DOHH2 (cell line): Measurements from ENCODE around the gene SEMA6A.

Experiments
- H3F3A ChIP-seq: fragments of 200-600 bp; sonication (generic), shearing (Covaris generic); 2 replicates; pipeline ENCODE4 v1.6.0; 2016; ENCODE audit warnings: antibody characterized with exemption, mild to moderate bottlenecking; ENCODE audit not compliant: control insufficient read depth, insufficient read depth
- H3K27ac ChIP-seq: fragments of 200-600 bp; sonication (generic); 2 replicates; pipeline ENCODE4 v1.5.1; 2014; ENCODE audit warnings: low read depth, mild to moderate bottlenecking, low read length, moderate library complexity
- H3K27me3 ChIP-seq: fragments of 200-600 bp; sonication (generic); 2 replicates; pipeline ENCODE4 v1.6.1; 2014; ENCODE audit warnings: mild to moderate bottlenecking, low read length, mixed read lengths; ENCODE audit not compliant: control insufficient read depth
- H3K36me3 ChIP-seq: fragments of 200-600 bp; sonication (generic); 2 replicates; pipeline ENCODE4 v1.6.1; 2014; ENCODE audit warnings: mild to moderate bottlenecking, low read length, moderate library complexity, mixed read lengths; ENCODE audit not compliant: control insufficient read depth
- H3K4me1 ChIP-seq: fragments of 200-600 bp; sonication (generic); 2 replicates; pipeline ENCODE4 v1.6.1; 2014; ENCODE audit warnings: mild to moderate bottlenecking, low read length, mixed read lengths; ENCODE audit not compliant: control insufficient read depth
- H3K4me2 ChIP-seq: fragments of 200-600 bp; sonication (generic); 2 replicates; pipeline ENCODE4 v1.6.0; 2014; ENCODE audit warnings: mild to moderate bottlenecking, low read length, moderate library complexity
- H3K4me3 ChIP-seq: fragments of 200-600 bp; sonication (generic); 2 replicates; pipeline ENCODE4 v1.5.1; 2014; ENCODE audit warnings: mild to moderate bottlenecking, low read length, mixed read lengths
- H3K79me2 ChIP-seq: fragments of 200-600 bp; sonication (generic); 2 replicates; pipeline ENCODE4 v1.6.1; 2014; ENCODE audit warnings: mild to moderate bottlenecking, low read length, mixed read lengths; ENCODE audit not compliant: control insufficient read depth
- H3K9me2 ChIP-seq: fragments of 200-600 bp; sonication (generic); replicated peaks from 2 replicates; pipeline ENCODE4 v1.6.1; 2014; ENCODE audit warnings: mild to moderate bottlenecking, low read length, mixed read lengths; ENCODE audit not compliant: control insufficient read depth
- H3K9me3 ChIP-seq: fragments of 200-600 bp; sonication (generic); 2 replicates; pipeline ENCODE4 v1.6.1; 2014; ENCODE audit warnings: antibody characterized with exemption, low read length, mixed read lengths; ENCODE audit not compliant: control insufficient read depth, insufficient read depth
- H4K20me1 ChIP-seq: fragments of 200-600 bp; sonication (generic); 2 replicates; pipeline ENCODE4 v1.6.0; 2014; ENCODE audit warnings: low read depth, mild to moderate bottlenecking, antibody characterized with exemption, low read length, moderate library complexity; ENCODE audit not compliant: control insufficient read depth, insufficient read depth
- CTCF ChIP-seq: fragments of 200-600 bp; sonication (generic); IDR thresholded peaks from one replicate; pipeline ENCODE4 v1.5.1; 2014; ENCODE audit warnings: antibody characterized with exemption, mild to moderate bottlenecking, low read depth, low read length; ENCODE audit not compliant: poor library complexity, severe bottlenecking
- EZH2phosphoT487 ChIP-seq: fragments of 200-600 bp; sonication (generic); IDR thresholded peaks from 2 replicates; pipeline ENCODE4 v1.6.1; 2017; ENCODE audit warnings: borderline replicate concordance, mild to moderate bottlenecking, antibody characterized with exemption, low read length, moderate library complexity, mixed read lengths

The SEMA6A gene

GRCh38 chr5:116395226-116395625 is 179.4 kb downstream of the SEMA6A start:
- Histone ChIP-seq H4K20me1 (no peaks in the 10 kb centered on the region), H3K79me2 (no peaks in the 10 kb centered on the region), H3K36me3 (no peaks in the 10 kb centered on the region), H3K4me3 (no peak overlapping the region), H3K4me2 (no peak overlapping the region), H3K9me2 (no peaks in the 10 kb centered on the region), H3K4me1 (no peaks in the 10 kb centered on the region), H3K9me3 (no peaks in the 10 kb centered on the region), H3F3A (no peaks in the 10 kb centered on the region), H3K27ac (no peak overlapping the region), H3K27me3 (no peaks in the 10 kb centered on the region)
- TF ChIP-seq CTCF, result no peak
- no peak for TF ChIP-seq EZH2phosphoT487

- Histone ChIP-seq H3K9me2 (no peaks in the 10 kb centered on the region), H3K9me3 (no peaks in the 10 kb centered on the region), H3K36me3 (no peaks in the 10 kb centered on the region), H3K4me3 (no peak overlapping the region), H3F3A (no peaks in the 10 kb centered on the region), H3K79me2 (no peaks in the 10 kb centered on the region), H4K20me1 (no peaks in the 10 kb centered on the region), H3K27me3 (no peaks in the 10 kb centered on the region), H3K4me1 (no peaks in the 10 kb centered on the region), H3K4me2 (no peak overlapping the region), H3K27ac (no peak overlapping the region)
- TF ChIP-seq CTCF (no peak), EZH2phosphoT487 (no peak)
These were observed 180.3 kb downstream of the SEMA6A start for GRCh38 chr5:116394186-116394867.
